ENCODE results near the gene LEFTY1.
"Not testable (repeated sequence)": the region's sequence is repeated elsewhere in the genome, so short reads cannot be mapped to it uniquely, and the experiment has no call there.

LEFTY1 gene

GRCh38 chr1:225914947-225915346 lies 26.0 kb upstream of the LEFTY1 start:
- DNase-seq = no peak

GRCh38 chr1:225914391-225914790 lies 25.4 kb upstream of the LEFTY1 start:
- no peak for DNase-seq

GRCh38 chr1:225911191-225912130 lies 22.5 kb upstream of the LEFTY1 start:
- DNase-seq = no peak

- DNase-seq = no peak
Measured at GRCh38 chr1:225909477-225909876, 20.5 kb upstream of the LEFTY1 start.

- DNase-seq = no peak
Measured at GRCh38 chr1:225908773-225909172, 19.8 kb upstream of the LEFTY1 start.

GRCh38 chr1:225908013-225908640 lies 19.2 kb upstream of the LEFTY1 start:
- no peak for DNase-seq

- DNase-seq = no peak
Measured at GRCh38 chr1:225907341-225907740, 18.4 kb upstream of the LEFTY1 start.

GRCh38 chr1:225906467-225906866 lies 17.5 kb upstream of the LEFTY1 start:
- DNase-seq = no peak

- DNase-seq = no peak
Measured at GRCh38 chr1:225903623-225904022, 14.7 kb upstream of the LEFTY1 start.

GRCh38 chr1:225899044-225899925 lies 10.3 kb upstream of the LEFTY1 start:
- no peak for DNase-seq

- DNase-seq = no peak
Measured at GRCh38 chr1:225897595-225898514, 8.9 kb upstream of the LEFTY1 start.

- no peak for DNase-seq
Measured at GRCh38 chr1:225896937-225897549, 8.1 kb upstream of the LEFTY1 start.

GRCh38 chr1:225896494-225896893 lies 7.5 kb upstream of the LEFTY1 start:
- no peak for DNase-seq

- no peak for DNase-seq
Measured at GRCh38 chr1:225892307-225892706, 3.4 kb upstream of the LEFTY1 start.

GRCh38 chr1:225891229-225891972 lies 2.5 kb upstream of the LEFTY1 start:
- DNase-seq = no peak

GRCh38 chr1:225890346-225891228 lies 1.6 kb upstream of the LEFTY1 start:
- DNase-seq = no peak

GRCh38 chr1:225889743-225890142 lies 797 bp upstream of the LEFTY1 start:
- no peak for DNase-seq

- no peak for DNase-seq
Measured at GRCh38 chr1:225888289-225888897, 553 bp downstream of the LEFTY1 start.

GRCh38 chr1:225887554-225888288 lies 1.2 kb downstream of the LEFTY1 start:
- not testable (repeated sequence) for DNase-seq

Measured in NCI-H82 (cell line).